ENCODE measurements around the gene KCNH4. TPM values are rescaled to one million over a fixed set of nuclear protein-coding genes. Genes with fewer than 3 reads are reported as not detected.

KCNH4 gene
- total RNA-seq, 1 experiment from 2014 or later, result not detected

- ChIA-PET CTCF (interaction anchor here (1.1 to 1.6 kb wide), 2 partner anchors 46 to 89 kb away, joined by 3 read pairs; no protein-coding TSS in a partner anchor), RAD21 (ENCODE audit: low non-redundant PET in 1 of 2, low total read pairs in 2 of 2, uncharacterized antibody in 2 of 2, unreplicated experiment in 2 of 2) (interaction anchor here in 1 of 2 experiments (1.3 kb wide), 1 partner anchor 88 kb away, joined by 3 read pairs; no protein-coding TSS in a partner anchor)
- no peaks in the 10 kb centered on the region for H3K79me2 ChIP-seq (ENCODE audit: insufficient read depth, low read length)
Observed at GRCh38 chr17:42114118-42114517, 66.8 kb downstream of the KCNH4 start.

More at GRCh38 chr17:42114118-42114517, 66.8 kb downstream of the KCNH4 start:
- H3K27ac ChIP-seq (ENCODE audit: low read depth, low read length), result no peak overlapping the region
- no TSS peak for BruUV-seq (replicated peaks)
- H4K20me1 ChIP-seq (ENCODE audit: insufficient read depth), result no peaks in the 10 kb centered on the region
- no peaks in the 10 kb centered on the region for H3K9me3 ChIP-seq (ENCODE audit: control insufficient read depth in 1 of 2, insufficient read depth in 1 of 2, low read depth in 1 of 2, low read length in 2 of 2)
- POLR2A ChIA-PET, result no interaction called here
- intact Hi-C loops (cut with micrococcal nuclease), result no loop called here
- peaks cover 0 to 5% of the 10 kb centered on the region in 2 experiments; a peak in 1 of 4 replicates for H3K4me1 ChIP-seq (ENCODE audit: control insufficient read depth in 1 of 2, insufficient read depth in 2 of 2, low read length in 2 of 2)
- H3K9me2 ChIP-seq (ENCODE audit: insufficient read depth), result no peaks in the 10 kb centered on the region
- no peak overlapping the region for H3K9ac ChIP-seq (ENCODE audit: low read length)
- H3K4me2 ChIP-seq (ENCODE audit: low read length), result no peak overlapping the region
- no peak overlapping the region for H2AFZ ChIP-seq (ENCODE audit: low read depth, low read length, poor library complexity, severe bottlenecking)
- DNase-seq (ENCODE audit: low read depth, low spot score) (no peak), ATAC-seq (no peak)
- H3K27me3 ChIP-seq (ENCODE audit: insufficient read depth, low read length), result no peaks in the 10 kb centered on the region
- TF ChIP-seq ZBTB33 (IDR thresholded peaks at IDR 0.05; ENCODE audit: extremely low read depth, insufficient replicate concordance, low read length) (no peak), REST (IDR thresholded peaks at IDR 0.05; ENCODE audit: low read depth) (no peak), POLR2AphosphoS5 (IDR thresholded peaks at IDR 0.05; ENCODE audit: low read depth, low read length) (no peak), EZH2 (IDR thresholded peaks at IDR 0.05) (no peak), YY1 (IDR thresholded peaks at IDR 0.05; ENCODE audit: extremely low read depth, insufficient replicate concordance, low read depth, low read length) (no peak), SIN3A (IDR thresholded peaks at IDR 0.05; ENCODE audit: low read depth) (no peak), TCF7L2 (IDR thresholded peaks at IDR 0.05; ENCODE audit: borderline replicate concordance, extremely low read depth, insufficient read depth, insufficient read length) (no peak), POLR2A (IDR thresholded peaks at IDR 0.05; ENCODE audit: borderline replicate concordance, extremely low read depth, insufficient read depth, insufficient read length) (no peak), EGR1 (IDR thresholded peaks at IDR 0.05; ENCODE audit: low read depth) (no peak), ZNF274 (IDR thresholded peaks at IDR 0.05; ENCODE audit: low read depth, low read length) (no peak), MAX (IDR thresholded peaks at IDR 0.05) (no peak), SP1 (IDR thresholded peaks at IDR 0.05; ENCODE audit: low read depth) (no peak)
- H3K4me3 ChIP-seq (replicated peaks in 1 of 2; ENCODE audit: low read depth in 1 of 2, low read length in 2 of 2), result no peak overlapping the region
- H3K36me3 ChIP-seq (ENCODE audit: control insufficient read depth in 1 of 2, insufficient read depth in 2 of 2, low read length in 2 of 2), result peaks cover 3 to 11% of the 10 kb centered on the region in 2 experiments

All from HCT116 (cell line).